HG02870 (cell line): ENCODE data around the gene BAG5.
"Not testable (repeated sequence)": the region's sequence is repeated elsewhere in the genome, so short reads cannot be mapped to it uniquely, and the experiment has no call there.

ENCODE experiments used
- ATAC-seq: cut with Tn5 transposase; IDR thresholded peaks from one replicate; pipeline ENCODE4 v1.9.1; 2021; ENCODE audit warnings: mild to moderate bottlenecking, moderate library complexity; ENCODE audit not compliant: unreplicated experiment

Gene BAG5

GRCh38 chr14:103562429-103563225 lies at the start of gene BAG5, which contains the start of gene COA8:
Gene BAG5, minus strand, starts transcription at chr14:103562657. Its CDS starts 1,493 bp downstream, at chr14:103561164.
Gene COA8, plus strand, starts transcription at chr14:103562960. Its CDS starts 42 bp downstream, at chr14:103563002.
- peak; percentile 67 for ATAC-seq

GRCh38 chr14:103611215-103611614 lies 48.8 kb upstream of the BAG5 start:
- no peak for ATAC-seq

GRCh38 chr14:103609081-103609480 lies 46.6 kb upstream of the BAG5 start:
- not testable (repeated sequence) for ATAC-seq

GRCh38 chr14:103607822-103608221 lies 45.4 kb upstream of the BAG5 start:
- no peak for ATAC-seq

- ATAC-seq, result no peak
Measured at GRCh38 chr14:103606963-103607668, 44.7 kb upstream of the BAG5 start.

- no peak for ATAC-seq
Measured at GRCh38 chr14:103604620-103605019, 42.2 kb upstream of the BAG5 start.

GRCh38 chr14:103600503-103600902 lies 38.0 kb upstream of the BAG5 start:
- no peak for ATAC-seq

- no peak for ATAC-seq
Measured at GRCh38 chr14:103597623-103598377, 35.3 kb upstream of the BAG5 start.

GRCh38 chr14:103594265-103594664 lies 31.8 kb upstream of the BAG5 start:
- no peak for ATAC-seq

- no peak for ATAC-seq
Measured at GRCh38 chr14:103593577-103593976, 31.1 kb upstream of the BAG5 start.

GRCh38 chr14:103584326-103584915 lies 22.0 kb upstream of the BAG5 start:
- ATAC-seq, result no peak

- no peak for ATAC-seq
Measured at GRCh38 chr14:103581954-103582703, 19.7 kb upstream of the BAG5 start.

GRCh38 chr14:103581206-103581605 lies 18.7 kb upstream of the BAG5 start:
- ATAC-seq, result no peak

GRCh38 chr14:103578401-103579075 lies 16.1 kb upstream of the BAG5 start:
- ATAC-seq, result no peak

GRCh38 chr14:103576371-103577024 lies 14.0 kb upstream of the BAG5 start:
- ATAC-seq, result no peak

GRCh38 chr14:103574707-103575285 lies 12.3 kb upstream of the BAG5 start:
- ATAC-seq, result no peak

- ATAC-seq, result no peak
Measured at GRCh38 chr14:103574104-103574503, 11.6 kb upstream of the BAG5 start.

- no peak for ATAC-seq
Measured at GRCh38 chr14:103569408-103569807, 7.0 kb upstream of the BAG5 start.

- no peak for ATAC-seq
Measured at GRCh38 chr14:103568952-103569351, 6.5 kb upstream of the BAG5 start.
